WTC11 (cell line): Measurements from ENCODE around the gene HOXC4. TPM values are rescaled to one million over a fixed set of nuclear protein-coding genes. Genes with fewer than 3 reads are reported as not detected.

Source experiments
- ATAC-seq: fragments of 200-7000 bp; cut with Tn5 transposase; 2 replicates; pipeline ENCODE4 v1.10.0; 2021; ENCODE audit warnings: mild to moderate bottlenecking, moderate library complexity
- CTCF ChIA-PET: fragments of 300-600 bp; sonication (Branson Sonifier 250); formaldehyde crosslinking; loops from one replicate; lab custom pipeline; 2021; ENCODE audit warnings: antibody characterized with exemption; lab: Charles Lee
- POLR2A ChIA-PET: fragments of 350-600 bp; sonication (Branson Sonifier 250); formaldehyde crosslinking; loops from one replicate; lab custom pipeline; 2021; ENCODE audit warnings: antibody characterized with exemption; lab: Charles Lee
- DNase-seq: peaks from one replicate; pipeline ENCODE4 v3.0.0; 2021; ENCODE audit warnings: low spot score
- H3K27ac Mint-ChIP-seq: 2 replicates; pipeline ENCODE4 v1.8.0; 2021; ENCODE audit warnings: mixed read lengths
- H3K27me3 Mint-ChIP-seq: 2 replicates; pipeline ENCODE4 v1.8.0; 2021; ENCODE audit warnings: low read depth, mild to moderate bottlenecking, moderate library complexity, mixed read lengths
- H3K36me3 Mint-ChIP-seq: 2 replicates; pipeline ENCODE4 v1.8.0; 2021; ENCODE audit warnings: mixed read lengths
- H3K4me1 Mint-ChIP-seq: 2 replicates; pipeline ENCODE4 v1.8.0; 2022; ENCODE audit warnings: mixed read lengths
- H3K4me3 Mint-ChIP-seq: 2 replicates; pipeline ENCODE4 v1.8.0; 2021; ENCODE audit warnings: mild to moderate bottlenecking, moderate library complexity, mixed read lengths
- H3K9me3 Mint-ChIP-seq: 2 replicates; pipeline ENCODE4 v1.8.0; 2021; ENCODE audit warnings: mixed read lengths
- ATF3 ChIP-seq: sonication (generic); formaldehyde crosslinking; conservative IDR thresholded peaks from 2 replicates; pipeline ENCODE4 v1.8.1; 2022; ENCODE audit warnings: mild to moderate bottlenecking, missing genetic modification reagents
- CREB1 ChIP-seq: sonication (generic); formaldehyde crosslinking; IDR thresholded peaks from 2 replicates; pipeline ENCODE4 v1.8.0; 2023; ENCODE audit warnings: mild to moderate bottlenecking, missing genetic modification reagents
- IRF2 ChIP-seq: sonication (generic); formaldehyde crosslinking; IDR thresholded peaks from 2 replicates; pipeline ENCODE4 v1.8.0; 2022; ENCODE audit warnings: low read depth, missing genetic modification reagents, borderline replicate concordance
- NFE2L1 ChIP-seq: sonication (generic); formaldehyde crosslinking; IDR thresholded peaks from 2 replicates; pipeline ENCODE4 v1.8.1; 2023; ENCODE audit warnings: missing genetic modification reagents
- ZMAT4 ChIP-seq: fragments of 250-450 bp; sonication (Bioruptor Pico); IDR thresholded peaks from 2 replicates; pipeline ENCODE4 v1.9.0; 2021; ENCODE audit warnings: mild to moderate bottlenecking
- ZNF121 ChIP-seq: sonication (generic); formaldehyde crosslinking; IDR thresholded peaks from 2 replicates; pipeline ENCODE4 v1.8.0; 2023; ENCODE audit warnings: missing genetic modification reagents
- ZNF232 ChIP-seq: sonication (generic); formaldehyde crosslinking; IDR thresholded peaks from 2 replicates; pipeline ENCODE4 v1.8.0; 2022; ENCODE audit warnings: mild to moderate bottlenecking, missing genetic modification reagents
- total RNA-seq: library from RNA; stranded (reverse); gene quantifications from 3 replicates; pipeline ENCODE4 v1.2.3, GENCODE V29; 2021
- TF ChIP-seq, protein P1 (sequence below): sonication (generic); formaldehyde crosslinking; IDR thresholded peaks from 2 replicates; pipeline ENCODE4 v1.8.0; 2023; ENCODE audit warnings: missing genetic modification reagents, mild to moderate bottlenecking, borderline replicate concordance
- TF ChIP-seq, protein P2 (sequence below): sonication (generic); formaldehyde crosslinking; IDR thresholded peaks from 2 replicates; pipeline ENCODE4 v1.8.1; 2023; ENCODE audit warnings: mild to moderate bottlenecking, missing genetic modification reagents
- TF ChIP-seq, protein P3 (sequence below): sonication (generic); formaldehyde crosslinking; IDR thresholded peaks from 2 replicates; pipeline ENCODE4 v1.8.1; 2022; ENCODE audit warnings: low read depth, mild to moderate bottlenecking, moderate library complexity, missing genetic modification reagents, borderline replicate concordance
- TF ChIP-seq, protein P4 (sequence below): sonication (generic); formaldehyde crosslinking; IDR thresholded peaks from 2 replicates; pipeline ENCODE4 v1.8.0; 2022; ENCODE audit warnings: mild to moderate bottlenecking, missing genetic modification reagents
- TF ChIP-seq, protein P5 (sequence below): sonication (generic); formaldehyde crosslinking; IDR thresholded peaks from 2 replicates; pipeline ENCODE4 v1.8.0; 2022; ENCODE audit warnings: mild to moderate bottlenecking, missing genetic modification reagents

HOXC4 gene
- total RNA-seq, 1 experiment from 2014 or later = 0.46 TPM

DNA sequence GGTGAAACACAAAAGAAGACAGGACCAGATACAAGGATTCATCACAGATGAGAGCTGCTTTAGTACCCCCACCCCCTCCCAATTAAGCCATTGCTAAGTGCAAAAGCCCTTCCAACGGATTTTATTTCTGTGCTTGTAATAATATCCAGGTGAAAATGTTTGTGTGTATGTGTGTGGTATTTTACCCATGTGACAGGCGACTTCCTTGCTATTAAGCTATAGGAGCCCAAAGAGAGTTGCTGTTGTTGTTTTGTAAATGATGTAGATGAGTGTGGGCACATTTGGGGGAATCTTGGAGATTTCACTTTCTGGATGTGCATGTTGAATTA lies 3.2 kb upstream of the HOXC4 start (continued):
- no peak for TF ChIP-seq ATF3 (CRISPR knock-in tag)

GRCh38 chr12:54051026-54051842 lies 2.4 kb upstream of the HOXC4 start:
- TF ChIP-seq, protein P1, sequence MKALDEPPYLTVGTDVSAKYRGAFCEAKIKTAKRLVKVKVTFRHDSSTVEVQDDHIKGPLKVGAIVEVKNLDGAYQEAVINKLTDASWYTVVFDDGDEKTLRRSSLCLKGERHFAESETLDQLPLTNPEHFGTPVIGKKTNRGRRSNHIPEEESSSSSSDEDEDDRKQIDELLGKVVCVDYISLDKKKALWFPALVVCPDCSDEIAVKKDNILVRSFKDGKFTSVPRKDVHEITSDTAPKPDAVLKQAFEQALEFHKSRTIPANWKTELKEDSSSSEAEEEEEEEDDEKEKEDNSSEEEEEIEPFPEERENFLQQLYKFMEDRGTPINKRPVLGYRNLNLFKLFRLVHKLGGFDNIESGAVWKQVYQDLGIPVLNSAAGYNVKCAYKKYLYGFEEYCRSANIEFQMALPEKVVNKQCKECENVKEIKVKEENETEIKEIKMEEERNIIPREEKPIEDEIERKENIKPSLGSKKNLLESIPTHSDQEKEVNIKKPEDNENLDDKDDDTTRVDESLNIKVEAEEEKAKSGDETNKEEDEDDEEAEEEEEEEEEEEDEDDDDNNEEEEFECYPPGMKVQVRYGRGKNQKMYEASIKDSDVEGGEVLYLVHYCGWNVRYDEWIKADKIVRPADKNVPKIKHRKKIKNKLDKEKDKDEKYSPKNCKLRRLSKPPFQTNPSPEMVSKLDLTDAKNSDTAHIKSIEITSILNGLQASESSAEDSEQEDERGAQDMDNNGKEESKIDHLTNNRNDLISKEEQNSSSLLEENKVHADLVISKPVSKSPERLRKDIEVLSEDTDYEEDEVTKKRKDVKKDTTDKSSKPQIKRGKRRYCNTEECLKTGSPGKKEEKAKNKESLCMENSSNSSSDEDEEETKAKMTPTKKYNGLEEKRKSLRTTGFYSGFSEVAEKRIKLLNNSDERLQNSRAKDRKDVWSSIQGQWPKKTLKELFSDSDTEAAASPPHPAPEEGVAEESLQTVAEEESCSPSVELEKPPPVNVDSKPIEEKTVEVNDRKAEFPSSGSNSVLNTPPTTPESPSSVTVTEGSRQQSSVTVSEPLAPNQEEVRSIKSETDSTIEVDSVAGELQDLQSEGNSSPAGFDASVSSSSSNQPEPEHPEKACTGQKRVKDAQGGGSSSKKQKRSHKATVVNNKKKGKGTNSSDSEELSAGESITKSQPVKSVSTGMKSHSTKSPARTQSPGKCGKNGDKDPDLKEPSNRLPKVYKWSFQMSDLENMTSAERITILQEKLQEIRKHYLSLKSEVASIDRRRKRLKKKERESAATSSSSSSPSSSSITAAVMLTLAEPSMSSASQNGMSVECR (CRISPR knock-in tag) = no peak
- TF ChIP-seq, protein P2, sequence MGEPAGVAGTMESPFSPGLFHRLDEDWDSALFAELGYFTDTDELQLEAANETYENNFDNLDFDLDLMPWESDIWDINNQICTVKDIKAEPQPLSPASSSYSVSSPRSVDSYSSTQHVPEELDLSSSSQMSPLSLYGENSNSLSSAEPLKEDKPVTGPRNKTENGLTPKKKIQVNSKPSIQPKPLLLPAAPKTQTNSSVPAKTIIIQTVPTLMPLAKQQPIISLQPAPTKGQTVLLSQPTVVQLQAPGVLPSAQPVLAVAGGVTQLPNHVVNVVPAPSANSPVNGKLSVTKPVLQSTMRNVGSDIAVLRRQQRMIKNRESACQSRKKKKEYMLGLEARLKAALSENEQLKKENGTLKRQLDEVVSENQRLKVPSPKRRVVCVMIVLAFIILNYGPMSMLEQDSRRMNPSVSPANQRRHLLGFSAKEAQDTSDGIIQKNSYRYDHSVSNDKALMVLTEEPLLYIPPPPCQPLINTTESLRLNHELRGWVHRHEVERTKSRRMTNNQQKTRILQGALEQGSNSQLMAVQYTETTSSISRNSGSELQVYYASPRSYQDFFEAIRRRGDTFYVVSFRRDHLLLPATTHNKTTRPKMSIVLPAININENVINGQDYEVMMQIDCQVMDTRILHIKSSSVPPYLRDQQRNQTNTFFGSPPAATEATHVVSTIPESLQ (CRISPR knock-in tag) = no peak
- TF ChIP-seq NFE2L1 (CRISPR knock-in tag) (no peak), CREB1 (CRISPR knock-in tag) (no peak), ZNF232 (no peak), ZMAT4 (CRISPR knock-in tag) (no peak), ZNF121 (no peak), IRF2 (CRISPR knock-in tag) (no peak)
- TF ChIP-seq, protein P3, sequence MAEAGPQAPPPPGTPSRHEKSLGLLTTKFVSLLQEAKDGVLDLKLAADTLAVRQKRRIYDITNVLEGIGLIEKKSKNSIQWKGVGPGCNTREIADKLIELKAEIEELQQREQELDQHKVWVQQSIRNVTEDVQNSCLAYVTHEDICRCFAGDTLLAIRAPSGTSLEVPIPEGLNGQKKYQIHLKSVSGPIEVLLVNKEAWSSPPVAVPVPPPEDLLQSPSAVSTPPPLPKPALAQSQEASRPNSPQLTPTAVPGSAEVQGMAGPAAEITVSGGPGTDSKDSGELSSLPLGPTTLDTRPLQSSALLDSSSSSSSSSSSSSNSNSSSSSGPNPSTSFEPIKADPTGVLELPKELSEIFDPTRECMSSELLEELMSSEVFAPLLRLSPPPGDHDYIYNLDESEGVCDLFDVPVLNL (CRISPR knock-in tag) = no peak
- TF ChIP-seq, protein P4, sequence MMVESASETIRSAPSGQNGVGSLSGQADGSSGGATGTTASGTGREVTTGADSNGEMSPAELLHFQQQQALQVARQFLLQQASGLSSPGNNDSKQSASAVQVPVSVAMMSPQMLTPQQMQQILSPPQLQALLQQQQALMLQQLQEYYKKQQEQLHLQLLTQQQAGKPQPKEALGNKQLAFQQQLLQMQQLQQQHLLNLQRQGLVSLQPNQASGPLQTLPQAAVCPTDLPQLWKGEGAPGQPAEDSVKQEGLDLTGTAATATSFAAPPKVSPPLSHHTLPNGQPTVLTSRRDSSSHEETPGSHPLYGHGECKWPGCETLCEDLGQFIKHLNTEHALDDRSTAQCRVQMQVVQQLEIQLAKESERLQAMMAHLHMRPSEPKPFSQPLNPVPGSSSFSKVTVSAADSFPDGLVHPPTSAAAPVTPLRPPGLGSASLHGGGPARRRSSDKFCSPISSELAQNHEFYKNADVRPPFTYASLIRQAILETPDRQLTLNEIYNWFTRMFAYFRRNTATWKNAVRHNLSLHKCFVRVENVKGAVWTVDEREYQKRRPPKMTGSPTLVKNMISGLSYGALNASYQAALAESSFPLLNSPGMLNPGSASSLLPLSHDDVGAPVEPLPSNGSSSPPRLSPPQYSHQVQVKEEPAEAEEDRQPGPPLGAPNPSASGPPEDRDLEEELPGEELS = no peak
- TF ChIP-seq, protein P5, sequence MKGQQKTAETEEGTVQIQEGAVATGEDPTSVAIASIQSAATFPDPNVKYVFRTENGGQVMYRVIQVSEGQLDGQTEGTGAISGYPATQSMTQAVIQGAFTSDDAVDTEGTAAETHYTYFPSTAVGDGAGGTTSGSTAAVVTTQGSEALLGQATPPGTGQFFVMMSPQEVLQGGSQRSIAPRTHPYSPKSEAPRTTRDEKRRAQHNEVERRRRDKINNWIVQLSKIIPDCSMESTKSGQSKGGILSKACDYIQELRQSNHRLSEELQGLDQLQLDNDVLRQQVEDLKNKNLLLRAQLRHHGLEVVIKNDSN = no peak
- H3K36me3 Mint-ChIP-seq = no peaks in the 10 kb centered on the region
- peak; percentile 10 for ATAC-seq
- CTCF ChIA-PET = interaction anchor here (0.8 to 3.0 kb wide), 6 partner anchors 17 to 163 kb away, joined by 3 to 10 read pairs (median 6); partner anchors contain the start of gene HOXC10
- H3K4me1 Mint-ChIP-seq = peaks cover 58% of the 10 kb centered on the region
- H3K27ac Mint-ChIP-seq = no peak overlapping the region
- peak; percentile 41 for DNase-seq
- no peak overlapping the region for H3K4me3 Mint-ChIP-seq
- H3K27me3 Mint-ChIP-seq = peaks cover 100% of the 10 kb centered on the region
- POLR2A ChIA-PET = no interaction called here
- no peaks in the 10 kb centered on the region for H3K9me3 Mint-ChIP-seq
